Naive thymus-derived CD4-positive, alpha-beta T cell (primary cell): ENCODE measurements around the gene PCBD2. TPM values are rescaled to one million over a fixed set of nuclear protein-coding genes. Genes with fewer than 3 reads are reported as not detected.

ENCODE experiments used
- ATAC-seq: fragments of 150-1000 bp; cut with Tn5 transposase; 2 replicates; pipeline ENCODE4 v1.10.0; 2021; ENCODE audit warnings: mild to moderate bottlenecking, moderate library complexity
- CTCF ChIA-PET: fragments of 350-600 bp; sonication (Branson Sonifier 250); formaldehyde crosslinking; loops from one replicate; lab custom pipeline; 2021; ENCODE audit warnings: antibody characterized with exemption; lab: Charles Lee
- POLR2A ChIA-PET: fragments of 350-600 bp; sonication (Branson Sonifier 250); formaldehyde crosslinking; loops from one replicate; lab custom pipeline; 2021; ENCODE audit warnings: antibody characterized with exemption, inconsistent platforms; lab: Charles Lee
- DNase-seq, 9 donors: peaks; one replicate each; pipeline versions ENCODE4 v3.0.0 to v3.0.0-alpha.2; 2020 to 2022; ENCODE audit warnings: mixed read lengths in 1 of 9
- H3K27ac ChIP-seq: one replicate; pipeline ENCODE4 v1.7.0; 2013; ENCODE audit warnings: mild to moderate bottlenecking, low read depth, low read length, moderate library complexity
- H3K27me3 ChIP-seq, 2 donors: one replicate each; pipeline ENCODE4 v1.7.0; 2013; ENCODE audit warnings: low read length in 2 of 2, mild to moderate bottlenecking in 2 of 2, moderate library complexity in 2 of 2; ENCODE audit not compliant: control insufficient read depth in 2 of 2, insufficient read depth in 2 of 2
- H3K36me3 ChIP-seq, 3 experiments: 1 replicate in 2 of 3; 2 replicates in 1 of 3; pipeline ENCODE4 v1.7.0; 2013; ENCODE audit warnings: low read length in 3 of 3, mild to moderate bottlenecking in 3 of 3, moderate library complexity in 1 of 3; ENCODE audit not compliant: insufficient read depth in 3 of 3, control insufficient read depth in 2 of 3
- H3K4me1 ChIP-seq, 2 donors: one replicate each; pipeline ENCODE4 v1.7.0; 2013; ENCODE audit warnings: low read length in 2 of 2, mild to moderate bottlenecking in 2 of 2, moderate library complexity in 1 of 2; ENCODE audit not compliant: control insufficient read depth in 2 of 2, insufficient read depth in 2 of 2
- H3K4me3 ChIP-seq: 2 replicates; pipeline ENCODE4 v1.7.0; 2013; ENCODE audit warnings: mild to moderate bottlenecking, low read length
- H3K9me3 ChIP-seq, 3 experiments: 1 replicate in 2 of 3; 2 replicates in 1 of 3; pipeline ENCODE4 v1.7.0; 2013; ENCODE audit warnings: low read length in 3 of 3; ENCODE audit not compliant: control insufficient read depth in 2 of 3
- H3K27ac Mint-ChIP-seq, 9 donors: one replicate each; pipeline ENCODE4 v1.8.0; 2020 to 2022; ENCODE audit warnings: mixed read lengths in 9 of 9, mild to moderate bottlenecking in 8 of 9, moderate library complexity in 5 of 9, inconsistent platforms in 2 of 9
- H3K27me3 Mint-ChIP-seq, 5 donors: one replicate each; pipeline ENCODE4 v1.8.0; 2021 to 2022; ENCODE audit warnings: mixed read lengths in 5 of 5, mild to moderate bottlenecking in 1 of 5
- H3K36me3 Mint-ChIP-seq, 5 donors: one replicate each; pipeline ENCODE4 v1.8.0; 2020 to 2022; ENCODE audit warnings: mixed read lengths in 5 of 5, mild to moderate bottlenecking in 3 of 5, inconsistent platforms in 1 of 5
- H3K4me1 Mint-ChIP-seq, 7 donors: one replicate each; pipeline ENCODE4 v1.8.0; 2020 to 2022; ENCODE audit warnings: mixed read lengths in 7 of 7, mild to moderate bottlenecking in 3 of 7, inconsistent platforms in 1 of 7
- H3K4me3 Mint-ChIP-seq, 10 donors: one replicate each; pipeline ENCODE4 v1.8.0; 2020 to 2022; ENCODE audit warnings: mild to moderate bottlenecking in 10 of 10, mixed read lengths in 10 of 10, moderate library complexity in 6 of 10, inconsistent platforms in 2 of 10
- H3K9me3 Mint-ChIP-seq, 11 donors: one replicate each; pipeline ENCODE4 v1.8.0; 2020 to 2022; ENCODE audit warnings: mixed read lengths in 11 of 11, mild to moderate bottlenecking in 4 of 11, inconsistent platforms in 1 of 11, moderate library complexity in 1 of 11
- intact Hi-C, 2 donors: fragments of 100-400 bp; cut with micrococcal nuclease; formaldehyde crosslinking; loops; one replicate each; pipeline ENCODE4 v1.15.1; 2023
- polyA plus RNA-seq, 2 donors: library from polyadenylated mRNA; unstranded; fragments of 300-500 nt; fragmentation: Illumina TruSeq; gene quantifications; one replicate each; pipeline ENCODE4 v1.2.3, GENCODE V29; 2021
- total RNA-seq, 6 experiments: library from RNA in 5 of 6; stranded (reverse) in 5 of 6; gene quantifications; 1 replicate in 5 of 6; 2 replicates in 1 of 6; pipeline ENCODE4 v1.2.3 and lab custom pipeline; 2021 to 2026

Gene PCBD2
- total and polyA plus RNA-seq, 7 experiments from 2014 or later = 10.6 to 15.8 (median 14.3) TPM

DNA sequence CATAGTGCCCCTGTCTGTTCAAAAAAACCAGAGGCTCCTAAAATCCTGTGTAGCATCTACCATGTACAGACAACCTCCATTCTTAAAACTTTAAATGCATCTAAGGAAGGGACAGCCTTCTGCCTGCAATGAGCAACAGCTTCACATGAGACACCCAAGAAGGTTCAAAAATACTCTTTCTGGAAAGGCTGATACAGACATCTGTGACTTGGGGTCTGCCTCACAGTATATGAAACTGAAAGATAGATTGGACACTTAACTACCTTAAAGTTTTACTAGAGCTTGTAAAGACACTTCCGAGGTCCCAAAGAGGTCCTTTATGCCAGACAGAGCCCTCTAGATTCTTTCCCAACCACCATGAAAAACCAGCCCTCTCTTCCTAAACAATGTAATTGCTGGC is 34.6 kb downstream of the PCBD2 start:
- H3K4me1 ChIP-seq = no peaks in the 10 kb centered on the region
- ChIA-PET CTCF (interaction anchor here (0.5 to 0.6 kb wide), 2 partner anchors 12 to 358 kb away, joined by 3 read pairs; no protein-coding TSS in a partner anchor), POLR2A (no interaction called here)
- no peaks in the 10 kb centered on the region for H3K9me3 ChIP-seq
- no peak overlapping the region for H3K27ac Mint-ChIP-seq
- ATAC-seq = no peak
- H3K27ac ChIP-seq = no peak overlapping the region
- DNase-seq = no peak
- intact Hi-C loops = loop anchor here in 1 of 2 donors (2.0 kb wide), 1 partner anchor 393 kb away; no protein-coding TSS in a partner anchor
- H3K27me3 ChIP-seq = no peaks in the 10 kb centered on the region
- H3K36me3 ChIP-seq = peaks cover 0 to 6% (median 0%) of the 10 kb centered on the region in 3 experiments
- H3K4me3 ChIP-seq = no peak overlapping the region
- no peaks in the 10 kb centered on the region for H3K9me3 Mint-ChIP-seq
- H3K36me3 Mint-ChIP-seq = peaks cover 0 to 21% (median 8%) of the 10 kb centered on the region in 5 donors
- H3K27me3 Mint-ChIP-seq = no peaks in the 10 kb centered on the region
- H3K4me1 Mint-ChIP-seq = no peaks in the 10 kb centered on the region
- no peak overlapping the region for H3K4me3 Mint-ChIP-seq

- ChIA-PET CTCF (no interaction called here), POLR2A (no interaction called here)
- Mint-ChIP-seq H3K36me3 (peaks cover 0 to 11% (median 8%) of the 10 kb centered on the region in 5 donors), H3K9me3 (no peaks in the 10 kb centered on the region), H3K4me3 (no peak overlapping the region), H3K4me1 (no peaks in the 10 kb centered on the region), H3K27ac (no peak overlapping the region), H3K27me3 (no peaks in the 10 kb centered on the region)
- H3K4me3 ChIP-seq = no peak overlapping the region
- no peaks in the 10 kb centered on the region for H3K27me3 ChIP-seq
- no peaks in the 10 kb centered on the region for H3K36me3 ChIP-seq
- ATAC-seq (no peak), DNase-seq (no peak)
- H3K27ac ChIP-seq = no peak overlapping the region
- intact Hi-C loops = no loop called here
- no peaks in the 10 kb centered on the region for H3K9me3 ChIP-seq
- H3K4me1 ChIP-seq = no peaks in the 10 kb centered on the region
Measured at GRCh38 chr5:134943547-134943946, 38.6 kb downstream of the PCBD2 start.

- Mint-ChIP-seq H3K36me3 (peaks cover 0 to 19% (median 6%) of the 10 kb centered on the region in 5 donors), H3K27ac (no peak overlapping the region), H3K4me1 (peaks cover 0 to 4% (median 0%) of the 10 kb centered on the region in 7 donors), H3K4me3 (no peak overlapping the region), H3K27me3 (no peaks in the 10 kb centered on the region), H3K9me3 (no peaks in the 10 kb centered on the region)
- no peaks in the 10 kb centered on the region for H3K9me3 ChIP-seq
- H3K27ac ChIP-seq = no peak overlapping the region
- DNase-seq (no peak), ATAC-seq (no peak)
- CTCF ChIA-PET = no interaction called here
- POLR2A ChIA-PET = no interaction called here
- no peaks in the 10 kb centered on the region for H3K4me1 ChIP-seq
- H3K27me3 ChIP-seq = no peaks in the 10 kb centered on the region
- intact Hi-C loops = no loop called here
- H3K36me3 ChIP-seq = no peaks in the 10 kb centered on the region
- H3K4me3 ChIP-seq = no peak overlapping the region
Measured at GRCh38 chr5:134944630-134945029, 39.7 kb downstream of the PCBD2 start.

GRCh38 chr5:134945041-134945440 is 40.1 kb downstream of the PCBD2 start:
- no peaks in the 10 kb centered on the region for H3K9me3 ChIP-seq
- ChIA-PET POLR2A (no interaction called here), CTCF (no interaction called here)
- H3K9me3 Mint-ChIP-seq = no peaks in the 10 kb centered on the region
- H3K4me1 Mint-ChIP-seq = peaks cover 0 to 4% (median 0%) of the 10 kb centered on the region in 7 donors
- H3K36me3 ChIP-seq = no peaks in the 10 kb centered on the region
- no peak overlapping the region for H3K4me3 ChIP-seq
- no peak for DNase-seq
- no peak overlapping the region for H3K4me3 Mint-ChIP-seq
- no peaks in the 10 kb centered on the region for H3K27me3 Mint-ChIP-seq
- intact Hi-C loops = no loop called here
- H3K27me3 ChIP-seq = no peaks in the 10 kb centered on the region
- H3K27ac Mint-ChIP-seq = no peak overlapping the region
- no peak for ATAC-seq
- H3K27ac ChIP-seq = no peak overlapping the region
- peaks cover 0 to 18% (median 6%) of the 10 kb centered on the region in 5 donors for H3K36me3 Mint-ChIP-seq
- no peaks in the 10 kb centered on the region for H3K4me1 ChIP-seq

DNA sequence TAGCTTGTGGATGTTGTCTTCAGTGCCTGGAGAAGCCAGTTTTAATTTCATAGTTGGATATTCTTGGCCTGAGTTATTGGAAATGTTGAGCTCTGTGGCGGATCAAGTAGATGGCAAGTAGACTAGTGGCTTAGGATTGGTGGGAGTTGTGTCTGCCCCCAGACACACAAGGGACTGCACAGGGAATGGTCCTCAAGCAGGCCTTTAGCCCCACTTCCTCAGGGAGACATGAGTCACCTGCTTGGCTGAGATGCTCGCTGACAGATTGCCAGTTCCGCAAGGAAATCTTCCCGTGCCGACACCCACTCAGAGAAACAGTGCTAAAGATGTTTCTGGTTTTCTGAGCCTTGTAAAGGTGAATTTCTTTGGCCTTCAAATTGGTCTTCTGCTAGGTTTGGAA is 44.0 kb downstream of the PCBD2 start:
- ATAC-seq (no peak), DNase-seq (no peak)
- Mint-ChIP-seq H3K27ac (peak overlapping the region in 1 of 9 donors; percentile 2), H3K4me3 (no peak overlapping the region), H3K36me3 (peaks cover 0 to 20% (median 6%) of the 10 kb centered on the region in 5 donors), H3K4me1 (peaks cover 0 to 4% (median 0%) of the 10 kb centered on the region in 7 donors), H3K27me3 (no peaks in the 10 kb centered on the region), H3K9me3 (peaks cover 0 to 4% (median 0%) of the 10 kb centered on the region in 11 donors)
- no peak overlapping the region for H3K4me3 ChIP-seq
- no peaks in the 10 kb centered on the region for H3K9me3 ChIP-seq
- no peaks in the 10 kb centered on the region for H3K27me3 ChIP-seq
- H3K36me3 ChIP-seq = no peaks in the 10 kb centered on the region
- no peak overlapping the region for H3K27ac ChIP-seq
- CTCF ChIA-PET = interaction anchor here (0.7 kb wide), 1 partner anchor 581 kb away, joined by 3 read pairs; no protein-coding TSS in a partner anchor
- intact Hi-C loops = no loop called here
- H3K4me1 ChIP-seq = no peaks in the 10 kb centered on the region
- POLR2A ChIA-PET = no interaction called here

- Histone ChIP-seq H3K4me1 (no peaks in the 10 kb centered on the region), H3K36me3 (no peaks in the 10 kb centered on the region), H3K27ac (no peak overlapping the region), H3K27me3 (no peaks in the 10 kb centered on the region), H3K4me3 (no peak overlapping the region), H3K9me3 (no peaks in the 10 kb centered on the region)
- peaks cover 0 to 4% (median 0%) of the 10 kb centered on the region in 7 donors for H3K4me1 Mint-ChIP-seq
- ChIA-PET POLR2A (no interaction called here), CTCF (no interaction called here)
- no peaks in the 10 kb centered on the region for H3K27me3 Mint-ChIP-seq
- no peak for ATAC-seq
- no peak overlapping the region for H3K4me3 Mint-ChIP-seq
- intact Hi-C loops = no loop called here
- H3K9me3 Mint-ChIP-seq = peaks cover 0 to 6% (median 2%) of the 10 kb centered on the region in 11 donors
- DNase-seq = no peak
- H3K27ac Mint-ChIP-seq = no peak overlapping the region
- peaks cover 0 to 23% (median 10%) of the 10 kb centered on the region in 5 donors for H3K36me3 Mint-ChIP-seq
Measured at GRCh38 chr5:134949316-134949715, 44.4 kb downstream of the PCBD2 start.

- H3K4me3 Mint-ChIP-seq = no peak overlapping the region
- peaks cover 0 to 12% (median 5%) of the 10 kb centered on the region in 7 donors for H3K4me1 Mint-ChIP-seq
- no peak overlapping the region for H3K27ac ChIP-seq
- ChIA-PET POLR2A (no interaction called here), CTCF (no interaction called here)
- no peaks in the 10 kb centered on the region for H3K36me3 ChIP-seq
- H3K9me3 ChIP-seq = no peaks in the 10 kb centered on the region
- H3K27me3 ChIP-seq = no peaks in the 10 kb centered on the region
- no peak for ATAC-seq
- H3K4me3 ChIP-seq = no peak overlapping the region
- H3K27ac Mint-ChIP-seq = peak overlapping the region in 1 of 9 donors; percentile 43
- peaks cover 0 to 1% of the 10 kb centered on the region in 2 donors for H3K4me1 ChIP-seq
- peaks cover 0 to 26% (median 23%) of the 10 kb centered on the region in 5 donors for H3K36me3 Mint-ChIP-seq
- H3K27me3 Mint-ChIP-seq = no peaks in the 10 kb centered on the region
- DNase-seq = no peak
- peaks cover 0 to 15% (median 7%) of the 10 kb centered on the region in 11 donors for H3K9me3 Mint-ChIP-seq
- intact Hi-C loops = no loop called here
Measured at GRCh38 chr5:134957920-134958608, 53.1 kb downstream of the PCBD2 start.
